ENCODE results near the gene TMEM150C. TPM values are rescaled to one million over a fixed set of nuclear protein-coding genes. Genes with fewer than 3 reads are reported as not detected.

Gene TMEM150C
- total RNA-seq, 1 experiment from 2014 or later = 1.8 TPM

GRCh38 chr4:82591592-82591991 is 29.8 kb upstream of the TMEM150C start:
- intact Hi-C loops (cut with micrococcal nuclease; ENCODE audit: unreplicated experiment) = no loop called here
- no peak for ATAC-seq
- no TSS peak for BruUV-seq (replicated peaks)
- ChIA-PET CTCF (no interaction called here), POLR2A (no interaction called here)
- peaks cover 7% of the 10 kb centered on the region for H3K27me3 ChIP-seq (ENCODE audit: control insufficient read depth, insufficient read depth, low read length)
- no peak overlapping the region for H3K27ac ChIP-seq (ENCODE audit: low read length)
- no peaks in the 10 kb centered on the region for H3K4me1 ChIP-seq (ENCODE audit: control insufficient read depth, insufficient read depth, low read length)
- TF ChIP-seq SIN3A (IDR thresholded peaks at IDR 0.05; ENCODE audit: borderline replicate concordance, insufficient read depth, low read depth, low read length) (no peak), TCF7L2 (IDR thresholded peaks at IDR 0.05; ENCODE audit: low read depth, low read length) (no peak), POLR2AphosphoS5 (IDR thresholded peaks at IDR 0.05; ENCODE audit: low read depth, low read length) (no peak), CTCF (IDR thresholded peaks at IDR 0.05) (no peak), REST (IDR thresholded peaks at IDR 0.05; ENCODE audit: insufficient read depth in 1 of 2, low read depth in 2 of 2, low read length in 1 of 2) (no peak)
- no peaks in the 10 kb centered on the region for H3K36me3 ChIP-seq (ENCODE audit: control insufficient read depth, insufficient read depth, low read length)
- no peak for DNase-seq (ENCODE audit: low read depth, low spot score)
- in situ Hi-C loops (cut with HindIII; ENCODE audit: low pct_unique_long_range_greater_than_20kb, low sequenced_read_pairs) = no loop called here
- H3K4me3 ChIP-seq (ENCODE audit: low read depth in 2 of 2, low read length in 2 of 2) = no peak overlapping the region
- H3K9me3 ChIP-seq (ENCODE audit: control insufficient read depth, insufficient read depth, low read depth, low read length) = no peaks in the 10 kb centered on the region

GRCh38 chr4:82589756-82590155 is 28.0 kb upstream of the TMEM150C start:
- Histone ChIP-seq H3K4me3 (ENCODE audit: low read depth in 2 of 2, low read length in 2 of 2) (no peak overlapping the region), H3K27ac (ENCODE audit: low read length) (no peak overlapping the region), H3K27me3 (ENCODE audit: control insufficient read depth, insufficient read depth, low read length) (peaks cover 7% of the 10 kb centered on the region), H3K36me3 (ENCODE audit: control insufficient read depth, insufficient read depth, low read length) (no peaks in the 10 kb centered on the region), H3K4me1 (ENCODE audit: control insufficient read depth, insufficient read depth, low read length) (no peaks in the 10 kb centered on the region), H3K9me3 (ENCODE audit: control insufficient read depth, insufficient read depth, low read depth, low read length) (no peaks in the 10 kb centered on the region)
- no TSS peak for BruUV-seq (replicated peaks)
- DNase-seq (ENCODE audit: low read depth, low spot score) (no peak), ATAC-seq (no peak)
- intact Hi-C loops (cut with micrococcal nuclease; ENCODE audit: unreplicated experiment) (no loop called here), in situ Hi-C loops (cut with HindIII; ENCODE audit: low pct_unique_long_range_greater_than_20kb, low sequenced_read_pairs) (no loop called here)
- CTCF ChIA-PET = no interaction called here
- POLR2A ChIA-PET = no interaction called here
- no peak for TF ChIP-seq POLR2AphosphoS5 (IDR thresholded peaks at IDR 0.05; ENCODE audit: low read depth, low read length)
- TF ChIP-seq SIN3A (IDR thresholded peaks at IDR 0.05; ENCODE audit: borderline replicate concordance, insufficient read depth, low read depth, low read length) = no peak
- TF ChIP-seq TCF7L2 (IDR thresholded peaks at IDR 0.05; ENCODE audit: low read depth, low read length) = no peak
- TF ChIP-seq CTCF (IDR thresholded peaks at IDR 0.05) = no peak
- no peak for TF ChIP-seq REST (IDR thresholded peaks at IDR 0.05; ENCODE audit: insufficient read depth in 1 of 2, low read depth in 2 of 2, low read length in 1 of 2)
